ENCODE measurements around the gene ZNF780B.
"Not testable (repeated sequence)": the region's sequence is repeated elsewhere in the genome, so short reads cannot be mapped to it uniquely, and the experiment has no call there.

ZNF780B gene

GRCh38 chr19:40055832-40056504 is at the start of gene ZNF780B:
Gene ZNF780B (minus strand): TSS chr19:40056231. CDS start chr19:40050332, 5,899 bp downstream.
- peak; percentile 15 to 45 for DNase-seq

GRCh38 chr19:40104754-40105153 is 48.7 kb upstream of the ZNF780B start:
- no peak for DNase-seq

- no peak for DNase-seq
These were observed 47.6 kb upstream of the ZNF780B start for GRCh38 chr19:40103600-40103999.

GRCh38 chr19:40101813-40102212 is 45.8 kb upstream of the ZNF780B start:
- DNase-seq, result no peak

- no peak for DNase-seq
These were observed 37.4 kb upstream of the ZNF780B start for GRCh38 chr19:40093416-40093815.

GRCh38 chr19:40091205-40092129 is 35.4 kb upstream of the ZNF780B start:
- DNase-seq, result no peak

GRCh38 chr19:40090241-40091204 is 34.5 kb upstream of the ZNF780B start, which contains the start of gene ZNF780A:
Gene ZNF780A (minus strand): TSS chr19:40090943. CDS start chr19:40084753, 6,190 bp downstream.
- peak; percentile 28 to 67 for DNase-seq

- no peak for DNase-seq
These were observed 33.4 kb upstream of the ZNF780B start for GRCh38 chr19:40089462-40089861.

- DNase-seq, result no peak
These were observed 32.4 kb upstream of the ZNF780B start for GRCh38 chr19:40088299-40089047.

- no peak for DNase-seq
These were observed 28.9 kb upstream of the ZNF780B start for GRCh38 chr19:40084948-40085347.

- no peak for DNase-seq
These were observed 25.4 kb upstream of the ZNF780B start for GRCh38 chr19:40081411-40081810.

GRCh38 chr19:40080289-40080688 is 24.3 kb upstream of the ZNF780B start:
- DNase-seq, result no peak

GRCh38 chr19:40078377-40078776 is 22.3 kb upstream of the ZNF780B start:
- no peak for DNase-seq

GRCh38 chr19:40070058-40070457 is 14.0 kb upstream of the ZNF780B start:
- no peak for DNase-seq

GRCh38 chr19:40059624-40060023 is 3.6 kb upstream of the ZNF780B start:
- no peak for DNase-seq

GRCh38 chr19:40057166-40057565 is 1.1 kb upstream of the ZNF780B start:
- DNase-seq, result no peak

GRCh38 chr19:40056505-40056904 is 474 bp upstream of the ZNF780B start:
- no peak for DNase-seq

- no peak for DNase-seq
These were observed 982 bp downstream of the ZNF780B start for GRCh38 chr19:40055049-40055448.

GRCh38 chr19:40054632-40055031 is 1.4 kb downstream of the ZNF780B start:
- no peak for DNase-seq

GRCh38 chr19:40053491-40053890 is 2.5 kb downstream of the ZNF780B start:
- DNase-seq, result no peak

GRCh38 chr19:40041718-40042117 is 14.3 kb downstream of the ZNF780B start:
- not testable (repeated sequence) for DNase-seq

- not testable (repeated sequence) for DNase-seq
These were observed 18.0 kb downstream of the ZNF780B start for GRCh38 chr19:40038047-40038446.

Measured in SW 1271 (cell line).